Heart right ventricle (tissue), 16 donors: Measurements from ENCODE around the gene CHD2. TPM values are rescaled to one million over a fixed set of nuclear protein-coding genes. Genes with fewer than 3 reads are reported as not detected.

Experiments used
- ATAC-seq, 8 donors: fragments of 200-7000 bp; cut with Tn5 transposase; one replicate each; pipeline ENCODE4 v1.9.1; 2020; ENCODE audit warnings: mild to moderate bottlenecking in 8 of 8, moderate library complexity in 8 of 8, moderate number of reproducible peaks in 1 of 8
- DNase-seq, 2 donors: peaks; one replicate each; pipeline ENCODE4 v3.0.0-alpha.2; 2020
- H3K27ac ChIP-seq, 10 donors: fragments of 200-600 bp; sonication (generic) in 2 of 10; one replicate each; pipeline versions ENCODE4 v1.5.0 to v1.8.0; 2020 to 2022; ENCODE audit warnings: mild to moderate bottlenecking in 3 of 10
- H3K27me3 ChIP-seq, 7 donors: fragments of 200-600 bp; one replicate each; pipeline ENCODE4 v1.8.0; 2021 to 2022; ENCODE audit warnings: mild to moderate bottlenecking in 2 of 7
- H3K36me3 ChIP-seq, 9 donors: fragments of 200-600 bp; sonication (generic) in 1 of 9; one replicate each; pipeline versions ENCODE4 v1.5.0 to v1.8.0; 2020 to 2022; ENCODE audit warnings: mild to moderate bottlenecking in 2 of 9
- H3K4me1 ChIP-seq, 9 donors: fragments of 200-600 bp; sonication (generic) in 1 of 9; one replicate each; pipeline versions ENCODE4 v1.5.0 to v1.8.0; 2020 to 2022; ENCODE audit warnings: mild to moderate bottlenecking in 4 of 9
- H3K4me3 ChIP-seq, 10 donors: fragments of 200-600 bp; sonication (generic) in 2 of 10; one replicate each; pipeline versions ENCODE4 v1.5.0 to v1.8.0; 2020 to 2022; ENCODE audit warnings: mild to moderate bottlenecking in 7 of 10, moderate library complexity in 2 of 10
- H3K9me3 ChIP-seq, 11 donors: fragments of 200-600 bp in 10 of 11; sonication (generic) in 2 of 11; one replicate each; pipeline versions ENCODE4 v1.5.0 to v1.8.0; 2013 to 2022; ENCODE audit warnings: mild to moderate bottlenecking in 2 of 11, control low read depth in 1 of 11, moderate library complexity in 1 of 11
- WGBS, 2 donors: extraction: QIAGEN DNeasy Blood & Tissue Kit; methylation state at CpG; one replicate each; pipeline ENCODE4 v1.1.7; 2013; ENCODE audit warnings: inconsistent platforms in 1 of 2; 5-methylcytosine and 5-hydroxymethylcytosine counted together
- intact Hi-C, 10 donors: fragments of 100-400 bp; cut with DNase I; formaldehyde crosslinking; loops; one replicate each; pipeline versions ENCODE4 v1.11.1 to v1.14.2; 2022
- polyA plus RNA-seq, 2 donors: library from polyadenylated mRNA; stranded (reverse); fragments of 200-250 nt; gene quantifications; one replicate each; pipeline ENCODE4 v1.2.3, GENCODE V29; 2013
- total RNA-seq, 10 donors: library from RNA; stranded (reverse); fragmentation: NEBNext Ultra II Directional in 3 of 10; extraction: Animal tissue kit (Norgen Biotek cat#: 25700) in 3 of 10; gene quantifications; one replicate each; pipeline versions ENCODE4 v1.2.1 to v1.2.4, GENCODE V29; 2021 to 2023
- TF ChIP-seq, protein P1 (sequence below), 9 donors: fragments of 200-600 bp; sonication (generic) in 2 of 9; IDR thresholded peaks; one replicate each; pipeline versions ENCODE4 v1.5.0 to v1.8.0; 2021 to 2022; ENCODE audit warnings: antibody characterized with exemption in 9 of 9, mild to moderate bottlenecking in 5 of 9, moderate library complexity in 1 of 9
- donor health status: Arrhythmogenic right ventricular cardiomyopathy.
- donor health status: ischemic (EF 13 %, LVEDD 7.1; RV severe dilation, severe dysfunction).
- donor health status: healthy with polysubstance abuse.
- donor health status: DM: no; HTN: yes; CAD: no.
- donor health status: DM: no; HTN: no; CAD: no.
- donor health status: ischemic (EF 25% LVEDD 6.9; RV normal size, moderate dysfunction).
- donor health status: ischemic (EF 25% LVEDD 5.7; RV mildly dilated, moderate dysfunction).
- donor health status: healthy.
- donor health status: DM: yes; HTN: yes; CAD: no.
- donor health status: Ischemic cardiomyopathy.
- donor health status: ischemic (EF 35%, LVEDD 5.7; RV mildly dilated, moderate dysfunction).
- donor health status: nonischemic (EF 11% LVEDD 7.7; RV severe dilation, severe dysfunction).
- donor health status: DM: yes; HTN: yes; CAD: no.
- donor health status: PGD.
- donor health status: ischemic (EF 29% LVEDD 5.4; RV normal size, mild dysfunction).
- donor health status: nonischemic (EF 23%, LVEDD 6.1; RV moderate dilation, normal function).

The CHD2 gene
- total and polyA plus RNA-seq, 12 donors, result 12.2 to 74.0 (median 54.6) TPM

DNA sequence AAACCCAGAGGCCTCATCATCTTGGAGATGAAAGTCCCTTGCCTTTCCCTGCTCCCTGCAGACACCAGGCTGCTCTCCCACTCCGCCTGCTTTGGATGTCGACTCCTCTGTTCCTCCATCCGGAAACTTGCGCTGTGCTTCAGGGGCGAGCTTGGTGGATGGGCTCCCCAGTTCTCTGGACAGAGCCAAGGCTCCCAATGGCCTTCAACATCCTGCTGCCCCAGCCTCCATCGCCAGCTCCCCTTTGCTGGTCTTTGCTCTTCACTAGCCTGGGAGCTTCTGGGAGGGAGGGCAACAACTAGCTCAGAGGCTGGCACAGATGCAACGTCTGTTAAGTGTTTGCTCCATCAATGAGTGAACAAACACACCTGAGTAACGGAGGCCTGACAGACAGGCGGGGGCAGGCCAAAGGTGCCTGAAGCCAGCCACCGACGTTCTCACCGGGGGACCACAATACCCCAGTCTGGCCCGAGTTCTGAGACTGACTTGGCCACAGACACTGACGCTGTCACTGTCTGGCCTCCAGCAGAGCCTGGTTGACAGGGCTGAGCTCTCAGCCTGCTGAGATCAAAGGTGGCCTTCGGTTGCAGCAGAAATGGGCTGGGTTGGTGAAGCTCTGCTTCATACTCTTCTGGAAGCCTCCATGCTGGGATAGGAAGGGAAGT is 149.9 kb downstream of the CHD2 start:
- H3K4me3 ChIP-seq, result no peak overlapping the region
- H3K27ac ChIP-seq, result no peak overlapping the region
- peaks cover 0 to 19% (median 0%) of the 10 kb centered on the region in 9 donors for H3K4me1 ChIP-seq
- H3K9me3 ChIP-seq, result peaks cover 0 to 17% (median 8%) of the 10 kb centered on the region in 11 donors
- TF ChIP-seq, protein P1, sequence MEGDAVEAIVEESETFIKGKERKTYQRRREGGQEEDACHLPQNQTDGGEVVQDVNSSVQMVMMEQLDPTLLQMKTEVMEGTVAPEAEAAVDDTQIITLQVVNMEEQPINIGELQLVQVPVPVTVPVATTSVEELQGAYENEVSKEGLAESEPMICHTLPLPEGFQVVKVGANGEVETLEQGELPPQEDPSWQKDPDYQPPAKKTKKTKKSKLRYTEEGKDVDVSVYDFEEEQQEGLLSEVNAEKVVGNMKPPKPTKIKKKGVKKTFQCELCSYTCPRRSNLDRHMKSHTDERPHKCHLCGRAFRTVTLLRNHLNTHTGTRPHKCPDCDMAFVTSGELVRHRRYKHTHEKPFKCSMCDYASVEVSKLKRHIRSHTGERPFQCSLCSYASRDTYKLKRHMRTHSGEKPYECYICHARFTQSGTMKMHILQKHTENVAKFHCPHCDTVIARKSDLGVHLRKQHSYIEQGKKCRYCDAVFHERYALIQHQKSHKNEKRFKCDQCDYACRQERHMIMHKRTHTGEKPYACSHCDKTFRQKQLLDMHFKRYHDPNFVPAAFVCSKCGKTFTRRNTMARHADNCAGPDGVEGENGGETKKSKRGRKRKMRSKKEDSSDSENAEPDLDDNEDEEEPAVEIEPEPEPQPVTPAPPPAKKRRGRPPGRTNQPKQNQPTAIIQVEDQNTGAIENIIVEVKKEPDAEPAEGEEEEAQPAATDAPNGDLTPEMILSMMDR (IDR thresholded peaks at IDR 0.05), result no peak
- WGBS, 2 donors, result 76 to 82% methylated on average over 15 of the region's 15 CpGs
- H3K27me3 ChIP-seq, result no peaks in the 10 kb centered on the region
- no peak for DNase-seq
- peaks cover 0 to 76% (median 7%) of the 10 kb centered on the region in 9 donors for H3K36me3 ChIP-seq
- intact Hi-C loops, result loop anchor here in 2 of 10 donors (5.0 kb wide), 2 partner anchors 47 to 1057 kb away; no protein-coding TSS in a partner anchor
- ATAC-seq, result no peak

DNA sequence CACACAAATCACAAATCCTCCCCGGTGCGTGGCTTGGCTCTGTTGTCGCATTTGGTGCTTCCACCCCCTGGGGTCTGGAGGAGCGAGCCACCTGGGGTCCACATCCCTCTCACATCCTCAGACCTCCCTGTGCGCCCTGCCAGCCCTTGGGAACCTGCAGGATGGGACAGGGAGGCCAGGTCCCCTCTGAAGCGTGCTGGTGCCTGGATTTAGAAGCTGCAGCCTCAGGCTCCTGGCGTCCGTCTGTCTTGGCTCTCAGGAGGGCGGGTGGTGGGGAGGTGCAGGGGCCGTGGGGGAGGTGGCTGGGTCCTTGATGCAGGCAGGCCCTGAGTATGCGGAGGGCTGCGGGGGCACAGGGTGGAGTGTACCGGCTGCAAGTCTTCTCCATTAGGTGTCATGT is 150.5 kb downstream of the CHD2 start:
- WGBS, 2 donors, result 91 to 93% methylated on average over 13 of the region's 13 CpGs
- H3K9me3 ChIP-seq, result peaks cover 0 to 14% (median 8%) of the 10 kb centered on the region in 11 donors
- DNase-seq (no peak), ATAC-seq (no peak)
- H3K27ac ChIP-seq, result no peak overlapping the region
- H3K4me3 ChIP-seq, result no peak overlapping the region
- H3K4me1 ChIP-seq, result peaks cover 0 to 19% (median 0%) of the 10 kb centered on the region in 9 donors
- intact Hi-C loops, result no loop called here
- peaks cover 0 to 71% (median 7%) of the 10 kb centered on the region in 9 donors for H3K36me3 ChIP-seq
- H3K27me3 ChIP-seq, result no peaks in the 10 kb centered on the region
- TF ChIP-seq, protein P1 (IDR thresholded peaks at IDR 0.05), result no peak

DNA sequence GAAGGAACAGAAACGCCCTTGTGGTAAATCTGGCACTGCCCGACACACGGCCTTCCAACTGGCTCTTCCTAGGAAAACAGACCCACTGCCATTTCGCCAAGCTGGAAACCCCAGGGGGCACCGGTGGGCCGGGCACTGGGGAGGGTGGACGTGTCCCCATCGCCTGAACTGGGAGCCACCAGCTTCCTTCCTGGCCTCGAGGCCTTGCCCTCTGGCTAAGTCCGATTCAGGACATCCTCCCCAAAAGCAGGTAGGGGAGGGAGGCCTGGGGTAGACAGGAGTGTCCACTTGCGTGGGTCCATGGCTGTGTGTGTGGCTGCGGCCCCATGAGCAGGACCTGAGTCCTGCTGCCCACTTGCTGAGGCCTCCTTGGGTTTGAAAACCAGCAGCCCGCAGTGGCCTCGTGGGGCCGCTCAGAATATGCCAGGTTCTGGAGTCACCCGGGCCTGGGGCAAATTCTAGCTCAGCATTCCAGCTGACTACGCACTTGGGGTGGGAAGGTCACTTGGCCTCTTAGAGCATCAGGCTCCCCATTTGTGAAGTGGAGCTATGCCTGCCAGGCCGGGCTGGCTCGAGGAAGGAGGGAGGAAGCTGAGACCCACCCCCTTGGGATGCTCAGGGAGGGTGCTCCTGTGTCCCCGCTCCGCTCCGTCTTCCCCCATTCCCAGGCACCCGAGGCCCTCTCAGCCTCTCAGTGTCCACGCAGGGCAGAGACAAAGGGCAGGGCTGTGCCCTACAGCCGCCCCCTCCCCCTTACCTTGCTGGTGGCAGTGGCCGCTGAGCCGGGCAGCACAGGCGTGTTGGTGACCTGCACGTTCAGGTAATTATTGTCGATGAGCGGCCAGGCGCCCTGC is 151.3 kb downstream of the CHD2 start:
- WGBS, 2 donors, result 89 to 91% methylated on average over 32 of the region's 32 CpGs
- Histone ChIP-seq H3K4me1 (peaks cover 0 to 19% (median 0%) of the 10 kb centered on the region in 9 donors), H3K27me3 (no peaks in the 10 kb centered on the region), H3K27ac (no peak overlapping the region), H3K36me3 (peaks cover 0 to 64% (median 7%) of the 10 kb centered on the region in 9 donors), H3K9me3 (peaks cover 0 to 6% (median 1%) of the 10 kb centered on the region in 11 donors), H3K4me3 (no peak overlapping the region)
- TF ChIP-seq, protein P1 (IDR thresholded peaks at IDR 0.05), result no peak
- DNase-seq (no peak), ATAC-seq (no peak)
- intact Hi-C loops, result no loop called here

DNA sequence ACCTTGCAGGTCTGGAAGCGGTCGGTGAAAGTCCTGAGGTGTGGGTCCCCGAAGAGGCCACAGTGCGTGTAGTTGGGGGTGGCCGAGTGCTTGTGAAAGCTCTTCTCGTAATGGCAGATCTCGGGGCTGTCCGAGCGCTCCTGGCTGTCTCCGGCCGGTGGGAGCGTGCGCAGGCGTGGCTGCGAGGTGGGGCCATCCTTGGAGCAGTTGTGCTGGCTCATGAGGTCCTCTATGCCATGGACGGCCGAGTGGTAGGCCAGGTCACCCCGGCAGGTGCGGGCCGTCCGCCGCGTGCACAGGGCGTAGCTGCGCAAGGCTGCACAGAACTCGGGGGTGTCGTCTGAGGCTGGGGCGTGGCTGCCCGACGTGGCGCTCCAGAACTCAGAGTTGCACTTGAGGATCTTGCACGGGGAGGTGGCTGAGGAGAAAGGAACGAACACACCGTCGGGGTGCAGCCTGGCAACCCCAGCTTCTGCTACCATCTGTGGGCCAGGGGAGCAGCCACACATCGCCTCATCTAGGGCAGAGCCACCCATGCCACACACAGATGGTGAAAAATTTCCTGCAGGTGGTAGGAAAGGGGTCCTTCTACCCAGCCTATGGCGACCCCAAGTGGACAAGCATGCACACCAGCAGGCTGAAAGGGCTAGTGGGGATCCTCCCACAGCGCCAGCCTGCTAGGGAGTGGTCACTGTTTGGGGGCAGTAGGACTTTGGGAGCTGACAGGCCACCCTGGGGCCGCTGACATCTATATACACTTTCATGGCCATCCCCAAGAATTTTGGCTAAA is 152.2 kb downstream of the CHD2 start:
- TF ChIP-seq, protein P1 (IDR thresholded peaks at IDR 0.05), result peak in 1 of 9 donors; percentile 24
- Histone ChIP-seq H3K27me3 (no peaks in the 10 kb centered on the region), H3K27ac (no peak overlapping the region), H3K4me1 (peaks cover 0 to 18% (median 0%) of the 10 kb centered on the region in 9 donors), H3K36me3 (peaks cover 0 to 55% (median 4%) of the 10 kb centered on the region in 9 donors), H3K9me3 (no peaks in the 10 kb centered on the region), H3K4me3 (no peak overlapping the region)
- no peak for DNase-seq
- no peak for ATAC-seq
- WGBS, 2 donors, result 92% methylated on average over 39 of the region's 39 CpGs
- intact Hi-C loops, result no loop called here
